K562 (cell line): ENCODE results near the gene GAA. TPM values are rescaled to one million over a fixed set of nuclear protein-coding genes. Genes with fewer than 3 reads are reported as not detected.

ENCODE experiments used
- ATAC-seq: fragments of 200-7000 bp; cut with Tn5 transposase; 3 replicates; pipeline ENCODE4 v1.9.1; 2020; ENCODE audit warnings: moderate library complexity
- BruUV-seq: library from RNA; stranded (reverse); fragments of 400-500 nt; replicated peaks from 2 replicates; lab custom pipeline; 2021; lab: Mats Ljungman, UMichigan
- CTCF ChIA-PET: fragments of 300-600 bp; formaldehyde crosslinking; extraction: SDS; loops from one replicate; lab custom pipeline; 2021; ENCODE audit warnings: low intra/inter-chr PET ratio; lab: Yijun Ruan, JAX
- POLR2A ChIA-PET: fragments of 300-600, 350-650 bp; sonication (Branson Sonifier 250); formaldehyde crosslinking; extraction: SDS; loops from one replicate; lab custom pipeline; 2021; ENCODE audit warnings: antibody characterized with exemption, inconsistent platforms; lab: Yijun Ruan, JAX
- DNase-seq, 4 experiments: peaks; one replicate each; pipeline versions ENCODE4 v3.0.0 to v3.0.0-alpha.2; 2011 to 2018; ENCODE audit warnings: low spot score in 3 of 4, mixed read lengths in 3 of 4; ENCODE audit errors: extremely low read depth in 1 of 4
- FAIRE-seq: peaks from 2 replicates; lab custom pipeline; 2011; peaks lifted over from hg19 to GRCh38; lab: Jason Lieb, UNC
- H2AFZ ChIP-seq: 2 replicates; pipeline ENCODE4 v1.6.0; 2011; ENCODE audit warnings: low read depth, low read length, control low read depth, inconsistent platforms
- H3K27ac ChIP-seq: fragments of 200-600 bp; 3 replicates; pipeline ENCODE4 v1.8.0; 2011; ENCODE audit warnings: low read depth, mild to moderate bottlenecking, control low read depth, inconsistent platforms, low read length, moderate library complexity, mixed read lengths; ENCODE audit errors: extremely low read depth
- H3K27me3 ChIP-seq, 2 experiments: fragments of 300-600 bp in 1 of 2; 2 replicates in 1 of 2; 3 replicates in 1 of 2; pipeline versions ENCODE4 v1.6.0 to v1.8.0; 2011; ENCODE audit warnings: inconsistent platforms in 2 of 2, low read length in 2 of 2, mild to moderate bottlenecking in 1 of 2, mixed read lengths in 1 of 2, moderate library complexity in 1 of 2; ENCODE audit not compliant: control insufficient read depth in 2 of 2, insufficient read depth in 2 of 2
- H3K36me3 ChIP-seq: fragments of 300-600 bp; 3 replicates; pipeline ENCODE4 v1.8.0; 2011; ENCODE audit warnings: mild to moderate bottlenecking, low read length, inconsistent platforms; ENCODE audit not compliant: control insufficient read depth, insufficient read depth
- H3K4me1 ChIP-seq, 2 experiments: fragments of 200-600 bp in 1 of 2; replicated peaks in 1 of 2; 2 replicates in 1 of 2; 3 replicates in 1 of 2; pipeline versions ENCODE4 v1.5.1 to v1.8.0; 2011; ENCODE audit warnings: inconsistent platforms in 2 of 2, low read length in 2 of 2, mild to moderate bottlenecking in 1 of 2, mixed read lengths in 1 of 2, moderate library complexity in 1 of 2; ENCODE audit not compliant: control insufficient read depth in 2 of 2, insufficient read depth in 2 of 2
- H3K4me2 ChIP-seq: 2 replicates; pipeline ENCODE4 v1.6.1; 2011; ENCODE audit warnings: low read length, control low read depth, inconsistent platforms, mixed read lengths; ENCODE audit not compliant: insufficient read depth
- H3K4me3 ChIP-seq: fragments of 200-600 bp; sonication (generic), shearing (Covaris generic); 2 replicates; pipeline ENCODE4 v1.5.1; 2016; ENCODE audit warnings: control low read depth, inconsistent platforms
- H3K79me2 ChIP-seq: fragments of 200-600 bp; 3 replicates; pipeline ENCODE4 v1.8.0; 2011; ENCODE audit warnings: low read length, inconsistent platforms; ENCODE audit not compliant: control insufficient read depth, insufficient read depth
- H3K9ac ChIP-seq, 2 experiments: 2 replicates each; pipeline versions ENCODE4 v1.6.0 to v1.6.1; 2011; ENCODE audit warnings: low read depth in 2 of 2, low read length in 2 of 2, control low read depth in 1 of 2, inconsistent platforms in 1 of 2, mild to moderate bottlenecking in 1 of 2, mixed read lengths in 1 of 2; ENCODE audit not compliant: insufficient read depth in 1 of 2
- H3K9me1 ChIP-seq: one replicate; pipeline ENCODE4 v1.6.0; 2011; ENCODE audit warnings: inconsistent platforms, mild to moderate bottlenecking, low read length, moderate library complexity; ENCODE audit not compliant: control insufficient read depth, insufficient read depth
- H3K9me3 ChIP-seq: replicated peaks from 2 replicates; pipeline ENCODE4 v1.5.1; 2011; ENCODE audit warnings: low read depth, low read length, inconsistent platforms; ENCODE audit not compliant: control insufficient read depth, insufficient read depth
- H4K20me1 ChIP-seq: replicated peaks from 2 replicates; pipeline ENCODE4 v1.6.1; 2011; ENCODE audit warnings: low read length, inconsistent platforms, mixed read lengths; ENCODE audit not compliant: control insufficient read depth, insufficient read depth
- MBD2 ChIP-seq: sonication (generic); IDR thresholded peaks from 2 replicates; pipeline ENCODE4 v1.6.1; 2016; ENCODE audit warnings: low read depth, borderline replicate concordance
- MXI1 ChIP-seq: IDR thresholded peaks from 2 replicates; pipeline ENCODE4 v1.6.1; 2011; ENCODE audit warnings: low read depth, mild to moderate bottlenecking, improper control_type of control experiment, low read length
- PCBP2 ChIP-seq: fragments of 200-400 bp; formaldehyde crosslinking; IDR thresholded peaks from 2 replicates; pipeline ENCODE4 v1.6.1; 2018; ENCODE audit warnings: low read length, low read depth, mild to moderate bottlenecking, moderate library complexity; ENCODE audit not compliant: poor library complexity, severe bottlenecking
- STAT5A ChIP-seq: IDR thresholded peaks from 2 replicates; pipeline ENCODE4 v1.6.1; 2012; ENCODE audit warnings: low read length, inconsistent platforms, borderline replicate concordance
- TFAP4 ChIP-seq: sonication (generic); formaldehyde crosslinking; IDR thresholded peaks from 2 replicates; pipeline ENCODE4 v1.8.0; 2022; ENCODE audit warnings: missing genetic modification reagents, mild to moderate bottlenecking, moderate library complexity, borderline replicate concordance
- TRIM24 ChIP-seq, 2 experiments: fragments of 450-650 bp; IDR thresholded peaks; 2 replicates each; pipeline ENCODE4 v1.6.1; 2016
- U2AF1 ChIP-seq: fragments of 200-400 bp; formaldehyde crosslinking; optimal IDR thresholded peaks from 2 replicates; pipeline ENCODE3; 2017; ENCODE audit warnings: mild to moderate bottlenecking, low read depth, low read length, moderate library complexity
- ZNF232 ChIP-seq: sonication (generic); formaldehyde crosslinking; IDR thresholded peaks from 2 replicates; pipeline ENCODE4 v1.8.0; 2022; ENCODE audit warnings: mild to moderate bottlenecking, missing genetic modification reagents
- WGBS: fragments of 100-300 bp; shearing (Covaris generic); methylation state at CpG from one replicate; pipeline ENCODE4 v1.1.6; 2016; ENCODE audit warnings: low coverage, mixed read lengths; ENCODE audit not compliant: insufficient coverage; ENCODE audit errors: missing lambda C conversion rate; 5-methylcytosine and 5-hydroxymethylcytosine counted together
- in situ Hi-C: fragments of 300-500 bp; cut with MboI; formaldehyde crosslinking; loops from 4 replicates; pipeline ENCODE4 v1.15.0; 2018; ENCODE audit warnings: inconsistent platforms, mixed read lengths
- intact Hi-C: fragments of 100-400 bp; cut with micrococcal nuclease; formaldehyde crosslinking; loops from 2 replicates; pipeline ENCODE4 v1.14.2; 2022
- polyA plus RNA-seq, 8 experiments: library from polyadenylated mRNA; depleted of rRNA in 4 of 8; stranded (reverse) in 5 of 8; unstranded in 3 of 8; fragments of >200 nt; fragmentation: Nextera tagmentation in 2 of 8; fragmentation: Illumina TruSeq in 1 of 8; extraction: Ambion mirVana in 2 of 8; extraction: Trizol in 1 of 8; gene quantifications; 2 replicates each; pipeline versions ENCODE4 v1.2.1 to v1.2.3, GENCODE V29; 2011 to 2014; ENCODE audit warnings: inconsistent platforms in 1 of 8, missing spikeins in 1 of 8
- total RNA-seq, 7 experiments: library from RNA; depleted of rRNA in 6 of 7; stranded (reverse); fragments of >200 nt in 6 of 7; fragmentation: Illumina TruSeq in 2 of 7; extraction: Trizol in 2 of 7; gene quantifications; 2 replicates each; pipeline versions ENCODE4 v1.2.1 to v1.2.3, GENCODE V29; 2011 to 2021; ENCODE audit warnings: low replicate concordance in 1 of 7

Gene GAA
- total and polyA plus RNA-seq, 9 of the 15 experiments (the other 6 are each of a cell fraction or from before 2014, with no cell fraction given), result 0.15 to 6.4 (median 1.7) TPM

- TF ChIP-seq MBD2 (no peak), PCBP2 (no peak), STAT5A (peak; percentile 88), TFAP4 (CRISPR knock-in tag) (peak; percentile 43; the same call in 1 of the 2 replicates), TRIM24 (IDR thresholded peaks at IDR 0.05) (peak in 1 of 2 experiments; percentile 26; a peak in 1 of 4 replicates), MXI1 (no peak), U2AF1 (no peak), ZNF232 (CRISPR knock-in tag) (no peak)
- TF ChIP-seq, all 486 proteins: peak for 3
- Histone ChIP-seq H3K4me1 (peaks cover 2 to 17% of the 10 kb centered on the region in 2 experiments; a peak in 4 of 5 replicates), H3K9ac (peak overlapping the region in 1 of 2 experiments; percentile 22; a peak in 1 of 4 replicates), H3K27ac (no peak overlapping the region), H2AFZ (peak overlapping the region; percentile 71), H3K4me3 (no peak overlapping the region), H3K79me2 (peaks cover 10% of the 10 kb centered on the region; the same call in 2 of the 3 replicates), H3K36me3 (no peaks in the 10 kb centered on the region), H3K27me3 (no peaks in the 10 kb centered on the region), H3K9me3 (peaks cover 3% of the 10 kb centered on the region; the same call in 1 of the 2 replicates), H3K4me2 (peak overlapping the region; percentile 23; the same call in 1 of the 2 replicates), H3K9me1 (no peaks in the 10 kb centered on the region), H4K20me1 (no peaks in the 10 kb centered on the region)
- no TSS peak for BruUV-seq
- WGBS, result 24% methylated on average over 11 of the region's 11 CpGs
- intact Hi-C loops (no loop called here), in situ Hi-C loops (no loop called here)
- ChIA-PET POLR2A (no interaction called here), CTCF (no interaction called here)
- DNase-seq (peak in 1 of 4 experiments; percentile 45), FAIRE-seq (peak; percentile 79), ATAC-seq (peak; percentile 24)
Observed at GRCh38 chr17:80152081-80152702, 50.8 kb downstream of the GAA start.
